Measurements from ENCODE around the gene ACSL1.

- TF ChIP-seq GATA2 (IDR thresholded peaks at IDR 0.05; ENCODE audit: low read depth, low read length): no peak
- no peak for TF ChIP-seq GATA3 (IDR thresholded peaks at IDR 0.05; ENCODE audit: low read depth, low read length)
Observed at GRCh38 chr4:184812651-184813181, 13.1 kb downstream of the ACSL1 start.
